Measurements from ENCODE around the gene ZNF107. TPM values are rescaled to one million over a fixed set of nuclear protein-coding genes. Genes with fewer than 3 reads are reported as not detected.

The ZNF107 gene
- total RNA-seq = 1.9 TPM
- long read RNA-seq, full-length matches to known transcripts = 1 of 2 reads
- long read RNA-seq, partial matches to known transcripts = 0 of 2 reads
- long read RNA-seq, other reads (novel, unspliced or antisense) = 1 of 2 reads

GRCh38 chr7:64665980-64666662, at the start of gene ZNF107:
Gene ZNF107, plus strand, starts transcription at chr7:64666133. Its CDS starts 150 bp downstream, at chr7:64666283.
- peak; percentile 97 for DNase-seq (ENCODE audit: low spot score)
- intact Hi-C loops (cut with DNase I) = no loop called here

DNA sequence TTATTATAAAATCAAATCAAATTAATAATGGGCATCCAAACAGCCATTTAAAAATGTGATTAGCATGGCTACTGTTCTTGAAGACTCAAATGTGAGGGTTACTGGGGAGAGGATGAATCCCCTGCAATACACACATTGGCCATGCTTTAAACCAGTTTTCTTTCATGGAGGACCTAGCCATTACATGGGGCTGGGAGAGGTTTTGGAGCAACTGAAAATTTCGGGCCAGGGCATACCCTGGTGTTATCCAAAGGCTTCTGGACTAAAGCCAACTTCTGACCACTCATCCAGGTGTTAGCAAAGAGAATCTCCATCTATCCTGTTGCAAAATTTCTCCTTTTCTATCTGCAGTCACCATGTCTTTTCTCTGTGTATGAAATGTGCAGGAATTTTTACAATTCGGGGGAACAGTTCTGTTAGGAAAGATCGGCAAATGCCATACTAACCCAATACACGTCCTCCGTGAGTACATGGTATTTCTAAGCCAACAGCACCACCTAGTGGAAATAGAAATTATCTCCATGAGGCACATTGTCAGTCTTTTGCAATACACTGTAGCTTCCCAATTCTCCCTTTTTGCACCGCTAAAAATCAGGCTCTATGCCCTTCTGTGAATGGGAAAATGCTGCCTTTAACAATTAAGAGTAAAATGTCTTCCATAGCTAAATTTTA, 47.0 kb upstream of the ZNF107 start:
- DNase-seq (ENCODE audit: low spot score) = no peak
- intact Hi-C loops (cut with DNase I) = loop anchor here (2.0 to 5.0 kb wide), 2 partner anchors 297 to 436 kb away; no protein-coding TSS in a partner anchor

GRCh38 chr7:64619705-64620104, 46.2 kb upstream of the ZNF107 start:
- intact Hi-C loops (cut with DNase I) = loop anchor here (2.0 to 5.0 kb wide), 2 partner anchors 297 to 437 kb away; no protein-coding TSS in a partner anchor
- no peak for DNase-seq (ENCODE audit: low spot score)

DNA sequence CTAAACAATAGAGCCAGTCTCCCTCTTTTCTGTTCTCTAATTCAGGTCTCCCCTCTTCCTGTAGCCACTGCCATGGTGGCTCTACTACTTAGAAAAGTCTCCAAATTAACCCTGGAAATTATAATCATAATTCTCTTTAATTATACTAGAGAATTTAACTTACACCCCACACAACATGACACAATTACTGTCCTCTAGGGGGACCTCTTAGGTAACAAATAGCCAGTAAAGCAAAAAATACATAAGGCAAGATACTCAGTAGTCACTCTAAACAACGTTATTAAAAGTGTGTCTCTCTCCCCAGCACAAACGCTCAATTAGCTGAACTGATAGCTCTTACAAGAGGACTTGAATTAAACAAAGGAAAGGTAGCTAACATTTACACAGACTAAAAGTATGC, 44.3 kb upstream of the ZNF107 start:
- no peak for DNase-seq (ENCODE audit: low spot score)
- intact Hi-C loops (cut with DNase I) = no loop called here

DNA sequence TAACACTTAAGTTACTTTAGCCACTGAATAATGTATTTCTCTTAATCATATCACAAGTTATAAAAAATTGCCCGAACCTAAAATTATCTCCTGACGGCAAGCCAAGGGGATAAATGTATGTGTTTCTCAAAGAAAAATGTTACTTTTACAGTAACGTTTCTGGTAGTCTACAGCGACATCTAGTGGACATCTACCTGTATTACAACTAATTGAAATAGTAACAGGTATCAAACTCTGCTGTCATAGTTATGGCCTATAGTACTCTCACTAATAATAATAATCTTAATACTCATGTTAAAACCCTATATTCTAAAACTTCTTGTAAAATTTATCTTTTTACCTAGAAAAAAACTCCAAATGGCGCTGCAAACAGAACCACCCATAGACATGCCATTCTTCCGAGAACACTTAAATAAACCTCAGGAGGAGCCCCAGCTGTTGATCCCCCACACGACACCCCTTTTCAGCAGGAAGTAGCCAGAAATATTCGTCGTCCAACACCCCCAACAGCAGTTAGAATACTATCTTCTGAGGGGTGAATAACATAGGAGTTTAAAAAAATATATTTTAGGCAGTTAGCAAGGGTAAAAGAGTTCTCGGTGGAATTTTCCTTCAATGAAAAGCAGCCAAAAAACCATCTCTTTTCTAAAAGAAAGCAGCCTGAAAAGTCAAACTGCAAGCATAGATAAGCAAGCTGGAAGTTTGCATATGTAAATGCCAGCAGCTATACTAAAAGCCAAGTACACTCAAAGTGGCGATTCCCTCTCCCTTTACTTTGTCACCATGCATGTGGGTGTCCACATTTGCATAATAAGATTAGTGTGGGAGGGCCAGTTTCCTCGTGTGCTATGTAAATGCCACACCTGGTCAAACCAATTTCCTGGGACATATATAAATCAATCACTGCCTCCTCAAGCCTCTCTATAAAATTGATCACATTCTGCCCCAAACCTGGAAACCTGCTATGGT, 40.5 kb upstream of the ZNF107 start:
- intact Hi-C loops (cut with DNase I) = no loop called here
- no peak for DNase-seq (ENCODE audit: low spot score)

DNA sequence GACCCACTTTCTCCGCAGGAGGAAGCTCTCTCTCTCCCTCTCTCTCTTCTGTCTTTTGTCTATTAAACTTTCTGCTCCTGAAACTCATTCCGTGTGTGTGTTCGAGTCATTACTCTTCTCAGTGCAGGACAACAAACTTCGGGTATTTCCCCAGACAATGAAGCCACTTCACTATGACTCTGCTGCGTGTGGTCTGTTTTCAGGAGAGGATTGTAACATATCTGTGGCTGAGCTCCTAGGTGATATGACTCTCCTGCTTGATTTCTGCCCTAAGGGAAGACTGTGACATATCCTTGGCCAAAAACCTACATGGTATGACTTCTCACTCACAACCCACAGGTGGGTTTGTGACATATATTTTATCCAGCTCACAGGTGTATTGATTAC, 39.9 kb upstream of the ZNF107 start:
- intact Hi-C loops (cut with DNase I) = no loop called here
- DNase-seq (ENCODE audit: low spot score) = no peak

DNA sequence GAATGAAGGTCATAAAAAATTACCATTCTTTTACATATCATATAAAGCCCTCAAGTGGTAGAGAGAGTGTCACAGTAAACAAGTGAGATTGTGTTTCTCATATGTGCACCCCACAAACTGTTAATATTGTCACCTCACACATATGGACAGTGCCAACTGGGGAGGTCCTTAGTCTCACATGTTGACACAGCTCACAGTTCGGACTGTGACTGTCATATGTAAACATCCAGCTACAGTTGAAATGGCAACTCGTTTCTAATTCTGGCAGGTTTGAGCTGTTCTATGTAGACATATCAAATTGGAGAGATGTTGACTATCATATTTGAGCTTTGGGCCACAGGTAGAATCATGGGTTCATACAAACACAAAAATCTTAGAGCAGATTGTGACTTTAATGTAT, 39.4 kb upstream of the ZNF107 start:
- intact Hi-C loops (cut with DNase I) = no loop called here
- DNase-seq (ENCODE audit: low spot score) = no peak

GRCh38 chr7:64628192-64628591, 37.7 kb upstream of the ZNF107 start:
- intact Hi-C loops (cut with DNase I) = no loop called here
- DNase-seq (ENCODE audit: low spot score) = no peak

DNA sequence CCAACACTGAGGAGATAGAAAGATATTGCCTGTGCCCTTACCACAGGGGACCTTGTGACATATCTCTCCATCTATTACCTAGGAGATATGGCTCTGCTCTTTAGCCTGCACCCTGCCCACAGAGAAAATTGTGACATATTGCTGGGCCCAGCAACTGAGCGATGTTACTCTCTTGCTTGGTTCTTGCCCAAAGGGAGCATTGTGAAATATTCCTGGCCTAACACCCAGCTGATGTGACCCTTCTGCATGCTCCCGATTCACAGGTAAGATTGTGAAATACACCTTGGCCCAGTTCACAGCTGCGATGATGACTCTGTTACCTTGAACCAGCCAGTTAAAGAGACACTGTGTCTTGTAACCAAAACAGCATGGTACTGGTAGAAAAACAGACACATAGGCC, 37.2 kb upstream of the ZNF107 start:
- intact Hi-C loops (cut with DNase I) = no loop called here
- no peak for DNase-seq (ENCODE audit: low spot score)

DNA sequence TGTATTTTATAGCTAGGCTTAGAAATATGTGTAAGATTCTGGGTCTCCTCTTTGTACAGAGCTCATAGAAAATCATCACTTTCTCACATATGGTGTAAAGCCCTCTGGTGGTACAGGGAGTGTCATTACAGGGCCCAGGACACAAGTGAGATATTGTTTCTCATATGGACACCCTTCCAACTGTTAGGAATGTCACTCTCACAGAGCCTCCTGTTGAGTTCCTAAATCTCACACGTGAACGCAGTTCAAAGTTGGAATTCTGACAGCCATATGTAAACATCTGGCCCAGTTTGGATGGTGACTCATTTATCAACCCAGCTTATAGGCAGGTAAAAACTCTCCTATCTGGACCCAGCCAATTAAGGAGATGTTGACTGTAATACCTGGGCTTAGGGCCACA, 35.4 kb upstream of the ZNF107 start:
- DNase-seq (ENCODE audit: low spot score) = no peak
- intact Hi-C loops (cut with DNase I) = no loop called here

DNA sequence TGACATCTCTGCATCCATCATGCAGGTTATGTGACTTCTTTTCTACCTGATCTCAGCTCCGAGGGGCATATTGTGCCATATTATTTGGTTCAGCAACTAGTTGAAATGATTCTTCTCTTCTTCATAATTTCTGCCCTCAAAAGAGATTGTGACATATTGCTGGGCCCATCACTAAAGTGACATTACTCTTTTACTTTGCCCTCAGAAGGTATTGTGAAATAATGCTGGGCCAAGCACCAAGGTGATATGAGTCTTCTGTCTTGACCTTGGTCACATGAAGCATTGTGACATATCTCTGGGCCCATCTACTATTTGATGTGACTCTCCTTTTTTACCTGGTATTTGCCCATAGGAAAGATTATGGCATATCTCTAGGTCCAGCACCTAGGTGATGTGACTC, 33.9 kb upstream of the ZNF107 start:
- DNase-seq (ENCODE audit: low spot score) = no peak
- intact Hi-C loops (cut with DNase I) = no loop called here

GRCh38 chr7:64633401-64633800, 32.5 kb upstream of the ZNF107 start:
- intact Hi-C loops (cut with DNase I) = no loop called here
- DNase-seq (ENCODE audit: low spot score) = no peak

- intact Hi-C loops (cut with DNase I) = no loop called here
- DNase-seq (ENCODE audit: low spot score) = no peak
Measured at GRCh38 chr7:64634406-64635062, 31.4 kb upstream of the ZNF107 start.

GRCh38 chr7:64636386-64636785, 29.5 kb upstream of the ZNF107 start:
- DNase-seq (ENCODE audit: low spot score) = no peak
- intact Hi-C loops (cut with DNase I) = no loop called here

DNA sequence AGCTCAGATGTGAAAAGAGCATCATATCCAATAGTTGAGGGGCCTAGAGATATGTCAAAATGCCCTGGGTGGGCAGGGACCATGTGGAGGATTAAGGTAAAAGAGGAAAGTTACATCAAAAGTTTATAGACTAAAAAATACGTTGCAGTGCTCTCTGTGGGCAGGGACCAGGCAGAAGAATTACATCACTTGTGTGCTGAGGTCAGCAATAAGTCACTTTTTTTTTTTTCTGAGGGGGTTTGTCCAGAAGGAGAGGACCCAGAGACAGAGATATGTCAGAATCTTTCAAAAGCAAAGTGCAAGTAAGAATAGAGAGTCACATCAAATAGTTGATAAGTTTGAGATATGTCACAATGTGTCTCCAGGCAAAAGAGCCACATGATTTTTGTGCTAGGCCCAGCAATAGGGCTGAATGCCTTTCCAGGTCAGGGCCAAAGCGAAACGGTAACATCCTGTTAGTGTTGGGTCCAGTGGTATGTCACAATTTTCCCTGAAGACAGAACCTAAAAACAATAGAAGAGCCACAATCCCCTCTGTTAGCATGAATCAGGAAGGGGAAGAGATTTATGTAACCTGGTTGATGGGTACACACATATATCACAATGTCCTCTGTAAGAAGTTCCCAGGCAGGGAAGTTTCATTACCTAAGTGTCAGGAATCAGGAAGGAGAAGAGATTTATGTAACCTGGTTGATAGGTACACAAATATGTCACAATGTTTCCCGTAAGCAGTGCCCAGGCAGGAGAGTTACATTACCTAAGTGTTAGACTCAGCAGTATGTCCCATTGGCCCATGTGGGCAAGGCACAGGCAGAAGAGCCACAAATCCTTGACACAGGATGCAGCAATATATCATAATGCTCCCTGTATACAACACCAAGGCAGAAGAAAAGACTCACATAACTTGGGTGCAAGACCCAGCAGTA, 28.1 kb upstream of the ZNF107 start:
- intact Hi-C loops (cut with DNase I) = no loop called here
- DNase-seq (ENCODE audit: low spot score) = no peak

DNA sequence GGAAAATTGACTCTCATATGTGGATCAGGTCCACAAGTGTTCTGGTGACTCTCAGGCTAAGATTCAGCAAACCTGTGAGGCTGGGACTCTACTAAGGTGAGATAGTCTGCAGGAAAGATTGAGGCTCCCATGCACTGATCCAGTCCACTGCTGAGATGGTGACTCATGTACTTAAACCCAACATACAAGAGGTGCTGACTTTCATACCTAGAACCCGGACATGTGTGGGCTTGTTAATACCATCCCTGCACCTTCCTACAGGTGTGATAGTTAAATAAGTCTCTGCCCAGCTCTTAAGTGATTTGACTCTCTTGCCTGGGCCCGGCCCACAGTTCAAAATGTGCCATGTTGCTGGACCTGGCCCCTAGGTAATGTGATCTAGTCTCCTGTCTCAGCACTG, 27.1 kb upstream of the ZNF107 start:
- DNase-seq (ENCODE audit: low spot score) = no peak
- intact Hi-C loops (cut with DNase I) = no loop called here

DNA sequence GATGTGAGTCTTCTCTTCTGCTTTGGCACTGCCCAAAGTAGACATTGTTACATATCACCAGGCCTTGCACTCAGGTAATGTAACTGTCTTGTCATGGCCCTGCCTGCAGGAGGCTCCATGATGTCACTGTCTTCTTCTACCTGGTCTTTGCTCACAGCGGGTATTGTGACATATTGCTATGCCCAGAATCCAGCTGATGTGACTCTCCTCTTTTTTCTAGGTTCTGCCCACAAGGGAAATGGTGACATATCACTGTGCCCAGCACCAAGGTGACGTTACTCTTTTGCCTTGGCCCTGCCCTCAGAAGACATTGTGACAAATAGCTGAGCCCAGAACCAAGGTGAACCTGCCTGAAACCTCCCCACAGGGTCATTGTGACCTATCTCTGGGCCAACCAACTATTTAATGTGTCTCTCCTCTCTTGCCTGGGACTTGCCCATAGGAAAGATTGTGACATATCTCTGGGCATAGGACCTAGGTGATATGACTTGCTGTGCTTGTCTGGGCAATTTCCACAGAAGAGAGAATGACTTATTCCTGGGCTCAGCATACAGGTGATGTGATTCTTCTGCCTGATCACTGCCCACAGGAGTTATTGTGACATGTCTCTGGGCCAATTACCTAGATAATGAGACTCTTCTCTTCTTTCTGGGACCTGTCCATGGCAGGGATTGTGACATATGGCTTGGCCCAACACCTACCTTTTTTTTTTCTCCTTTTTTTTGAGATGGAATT, 26.5 kb upstream of the ZNF107 start:
- DNase-seq (ENCODE audit: low spot score) = no peak
- intact Hi-C loops (cut with DNase I) = no loop called here

- intact Hi-C loops (cut with DNase I) = no loop called here
- no peak for DNase-seq (ENCODE audit: low spot score)
Measured at GRCh38 chr7:64640504-64640903, 25.4 kb upstream of the ZNF107 start.
